Kidney (tissue), 14 donors: ENCODE measurements around the gene LZIC. TPM values are rescaled to one million over a fixed set of nuclear protein-coding genes. Genes with fewer than 3 reads are reported as not detected.

Experiments
- DNase-seq, 5 donors: peaks; one replicate each; pipeline ENCODE4 v3.0.0-alpha.2; 2013 to 2020
- FAIRE-seq: peaks from 2 replicates; lab custom pipeline; 2012; peaks lifted over from hg19 to GRCh38; lab: Jason Lieb, UNC
- H3K27ac ChIP-seq, 2 donors: one replicate each; pipeline ENCODE4 v1.7.0; 2013; ENCODE audit warnings: low read depth in 2 of 2, low read length in 2 of 2, inconsistent platforms in 1 of 2
- H3K27me3 ChIP-seq: one replicate; pipeline ENCODE4 v1.7.1; 2013; ENCODE audit warnings: low read length, inconsistent platforms; ENCODE audit not compliant: control insufficient read depth, insufficient read depth
- H3K36me3 ChIP-seq, 3 donors: one replicate each; pipeline versions ENCODE4 v1.7.0 to v1.7.1; 2013; ENCODE audit warnings: low read length in 3 of 3, control low read depth in 1 of 3, inconsistent platforms in 1 of 3; ENCODE audit not compliant: insufficient read depth in 3 of 3, control insufficient read depth in 2 of 3
- H3K4me1 ChIP-seq, 3 donors: one replicate each; pipeline versions ENCODE4 v1.7.0 to v1.7.1; 2013; ENCODE audit warnings: low read length in 3 of 3, inconsistent platforms in 1 of 3, low read depth in 1 of 3; ENCODE audit not compliant: control insufficient read depth in 2 of 3, insufficient read depth in 2 of 3
- H3K4me3 ChIP-seq, 3 donors: one replicate each; pipeline versions ENCODE4 v1.7.0 to v1.8.1; 2013; ENCODE audit warnings: low read length in 3 of 3, control low read depth in 1 of 3, inconsistent platforms in 1 of 3
- H3K9ac ChIP-seq, 3 donors: one replicate each; pipeline versions ENCODE4 v1.7.0 to v1.7.1; 2013; ENCODE audit warnings: low read length in 3 of 3, control low read depth in 1 of 3, inconsistent platforms in 1 of 3
- H3K9me3 ChIP-seq, 3 donors: one replicate each; pipeline versions ENCODE4 v1.7.0 to v1.7.1; 2013; ENCODE audit warnings: low read length in 3 of 3, control low read depth in 1 of 3, inconsistent platforms in 1 of 3; ENCODE audit not compliant: control insufficient read depth in 2 of 3, insufficient read depth in 1 of 3
- CTCF ChIP-seq: IDR thresholded peaks from 3 replicates; pipeline ENCODE4 v1.5.1; 2012; ENCODE audit warnings: mild to moderate bottlenecking, moderate library complexity, borderline replicate concordance; ENCODE audit not compliant: insufficient read depth; ENCODE audit errors: extremely low read depth
- intact Hi-C: fragments of 100-400 bp; cut with DNase I; formaldehyde crosslinking; loops from one replicate; pipeline ENCODE4 v1.11.1; 2022
- polyA plus RNA-seq: library from polyadenylated mRNA; stranded (reverse); fragments of 350-450 nt; fragmentation: Illumina TruSeq; extraction: RNeasy Lipid Tissue Mini Kit (QIAGEN cat#74804); gene quantifications from one replicate; pipeline ENCODE4 v1.2.3, GENCODE V29; 2014; ENCODE audit warnings: low read depth, low replicate concordance; ENCODE audit not compliant: insufficient read depth
- total RNA-seq: library from RNA; stranded (reverse); fragmentation: NEBNext Ultra II Directional; extraction: Animal tissue kit (Norgen Biotek cat#: 25700); gene quantifications from one replicate; pipeline ENCODE4 v1.2.1, GENCODE V29; 2021
- donor health status: control.
- donor health status: control.
- donor health status: control.
- donor health status: control.
- donor health status: control.
- donor health status: DM: yes; HTN: yes; CAD: no.
- donor health status: Normal renal cell carcinoma (clear cell type).

The LZIC gene
- total and polyA plus RNA-seq, 2 donors from 2014 or later = 22.3 to 27.0 TPM

GRCh38 chr1:9884805-9885204 lies 58.4 kb downstream of the LZIC start:
- Histone ChIP-seq H3K4me3 (no peak overlapping the region), H3K9ac (no peak overlapping the region), H3K4me1 (peaks cover 0 to 3% (median 0%) of the 10 kb centered on the region in 3 donors), H3K27ac (no peak overlapping the region), H3K36me3 (peaks cover 0 to 3% (median 0%) of the 10 kb centered on the region in 3 donors), H3K27me3 (no peaks in the 10 kb centered on the region), H3K9me3 (no peaks in the 10 kb centered on the region)
- FAIRE-seq (no peak), DNase-seq (no peak)
- TF ChIP-seq CTCF = no peak
- intact Hi-C loops = no loop called here

- H3K9ac ChIP-seq = no peak overlapping the region
- no peak for DNase-seq
- no peak for TF ChIP-seq CTCF
- no peak for FAIRE-seq
- peaks cover 0 to 3% (median 0%) of the 10 kb centered on the region in 3 donors for H3K36me3 ChIP-seq
- peaks cover 0 to 3% (median 0%) of the 10 kb centered on the region in 3 donors for H3K4me1 ChIP-seq
- H3K4me3 ChIP-seq = no peak overlapping the region
- no peaks in the 10 kb centered on the region for H3K27me3 ChIP-seq
- intact Hi-C loops = no loop called here
- H3K27ac ChIP-seq = no peak overlapping the region
- H3K9me3 ChIP-seq = no peaks in the 10 kb centered on the region
These were observed 59.4 kb downstream of the LZIC start for GRCh38 chr1:9883585-9884449.

- DNase-seq (no peak), FAIRE-seq (no peak)
- intact Hi-C loops = no loop called here
These were observed 60.3 kb downstream of the LZIC start for GRCh38 chr1:9882945-9883303.

More at GRCh38 chr1:9882945-9883303, 60.3 kb downstream of the LZIC start:
- H3K36me3 ChIP-seq = peaks cover 0 to 3% (median 0%) of the 10 kb centered on the region in 3 donors
- peaks cover 0 to 8% (median 0%) of the 10 kb centered on the region in 3 donors for H3K4me1 ChIP-seq
- no peak for TF ChIP-seq CTCF
- H3K27me3 ChIP-seq = no peaks in the 10 kb centered on the region
- H3K27ac ChIP-seq = no peak overlapping the region
- no peaks in the 10 kb centered on the region for H3K9me3 ChIP-seq
- H3K9ac ChIP-seq = no peak overlapping the region
- H3K4me3 ChIP-seq = no peak overlapping the region
